H9 (cell line): ENCODE results near the gene GTF3C1. TPM values are rescaled to one million over a fixed set of nuclear protein-coding genes. Genes with fewer than 3 reads are reported as not detected.

ENCODE experiments used
- DNase-seq: peaks from one replicate; pipeline ENCODE4 v3.0.0-alpha.2; 2017
- H2AFZ ChIP-seq: one replicate; pipeline ENCODE4 v1.6.1; 2013; ENCODE audit warnings: mild to moderate bottlenecking, low read length, control low read depth, moderate library complexity
- H2AK5ac ChIP-seq: 2 replicates; pipeline ENCODE4 v1.6.1; 2013; ENCODE audit warnings: low read length, control low read depth, mixed read lengths; ENCODE audit not compliant: insufficient read length
- H2BK120ac ChIP-seq: one replicate; pipeline ENCODE4 v1.6.1; 2013; ENCODE audit warnings: low read depth, mild to moderate bottlenecking, low read length, control low read depth, inconsistent platforms; ENCODE audit not compliant: poor library complexity, severe bottlenecking
- H2BK12ac ChIP-seq: 2 replicates; pipeline ENCODE4 v1.6.1; 2013; ENCODE audit warnings: low read length, control low read depth, mixed read lengths, low read depth; ENCODE audit not compliant: insufficient read length
- H2BK15ac ChIP-seq: 2 replicates; pipeline ENCODE4 v1.6.1; 2013; ENCODE audit warnings: low read depth, low read length, control low read depth
- H2BK20ac ChIP-seq: one replicate; pipeline ENCODE4 v1.6.1; 2013; ENCODE audit warnings: low read depth, mild to moderate bottlenecking, low read length, control low read depth, inconsistent platforms; ENCODE audit not compliant: poor library complexity, severe bottlenecking
- H2BK5ac ChIP-seq: 2 replicates; pipeline ENCODE4 v1.6.1; 2013; ENCODE audit warnings: low read length, control low read depth, mixed read lengths; ENCODE audit not compliant: insufficient read length
- H3K14ac ChIP-seq: 2 replicates; pipeline ENCODE4 v1.6.1; 2013; ENCODE audit warnings: low read length, control low read depth; ENCODE audit not compliant: insufficient read depth
- H3K18ac ChIP-seq: 2 replicates; pipeline ENCODE4 v1.6.1; 2013; ENCODE audit warnings: low read depth, mild to moderate bottlenecking, mixed read lengths, low read length, control low read depth; ENCODE audit not compliant: insufficient read length
- H3K23ac ChIP-seq: 2 replicates; pipeline ENCODE4 v1.6.1; 2013; ENCODE audit warnings: low read length, control low read depth, mixed read lengths, low read depth; ENCODE audit not compliant: insufficient read length
- H3K23me2 ChIP-seq: 2 replicates; pipeline ENCODE4 v1.6.1; 2013; ENCODE audit warnings: low read depth, mild to moderate bottlenecking, mixed read lengths, low read length, control low read depth; ENCODE audit not compliant: insufficient read length, poor library complexity, severe bottlenecking
- H3K27ac ChIP-seq: 2 replicates; pipeline ENCODE4 v1.5.1; 2013; ENCODE audit warnings: low read length, control low read depth, mixed read lengths, low read depth; ENCODE audit not compliant: insufficient read length
- H3K27me3 ChIP-seq: 2 replicates; pipeline ENCODE4 v1.6.1; 2013; ENCODE audit warnings: low read length, control low read depth, inconsistent platforms; ENCODE audit not compliant: insufficient read depth
- H3K4ac ChIP-seq: 2 replicates; pipeline ENCODE4 v1.6.1; 2013; ENCODE audit warnings: low read depth, mild to moderate bottlenecking, control low read depth, inconsistent platforms, low read length, moderate library complexity
- H3K4me1 ChIP-seq: 2 replicates; pipeline ENCODE4 v1.6.1; 2013; ENCODE audit warnings: low read length, control low read depth, inconsistent platforms; ENCODE audit not compliant: insufficient read depth
- H3K4me2 ChIP-seq: 2 replicates; pipeline ENCODE4 v1.6.1; 2013; ENCODE audit warnings: low read length, control low read depth, mixed read lengths; ENCODE audit not compliant: insufficient read length, insufficient read depth
- H3K56ac ChIP-seq: 2 replicates; pipeline ENCODE4 v1.6.1; 2013; ENCODE audit warnings: low read depth, mild to moderate bottlenecking, mixed read lengths, low read length, control low read depth; ENCODE audit not compliant: insufficient read length
- H3K79me1 ChIP-seq: 2 replicates; pipeline ENCODE4 v1.6.1; 2013; ENCODE audit warnings: low read depth, mild to moderate bottlenecking, moderate library complexity, low read length, control low read depth, inconsistent platforms; ENCODE audit not compliant: insufficient read depth, poor library complexity, severe bottlenecking
- H3K79me2 ChIP-seq: 2 replicates; pipeline ENCODE4 v1.6.1; 2013; ENCODE audit warnings: low read length, control low read depth, inconsistent platforms; ENCODE audit not compliant: insufficient read depth
- H3K9ac ChIP-seq: 2 replicates; pipeline ENCODE4 v1.6.1; 2013; ENCODE audit warnings: low read length, control low read depth, mixed read lengths; ENCODE audit not compliant: insufficient read length; ENCODE audit errors: extremely low read depth
- H3K9me3 ChIP-seq: one replicate; pipeline ENCODE4 v1.6.1; 2013; ENCODE audit warnings: low read depth, low read length, inconsistent platforms; ENCODE audit not compliant: control insufficient read depth
- H3T11ph ChIP-seq: one replicate; pipeline ENCODE4 v1.6.1; 2013; ENCODE audit warnings: mild to moderate bottlenecking, low read length, control low read depth, inconsistent platforms
- H4K20me1 ChIP-seq: one replicate; pipeline ENCODE4 v1.6.1; 2013; ENCODE audit not compliant: control insufficient read depth, insufficient read length, insufficient read depth
- H4K5ac ChIP-seq: 2 replicates; pipeline ENCODE4 v1.6.1; 2013; ENCODE audit warnings: low read depth, mild to moderate bottlenecking, mixed read lengths, low read length, control low read depth; ENCODE audit not compliant: insufficient read length
- H4K8ac ChIP-seq: replicated peaks from 2 replicates; pipeline ENCODE4 v1.6.1; 2013; ENCODE audit warnings: low read length, control low read depth, mixed read lengths, low read depth; ENCODE audit not compliant: insufficient read length
- H4K91ac ChIP-seq: 2 replicates; pipeline ENCODE4 v1.6.1; 2013; ENCODE audit warnings: low read depth, mild to moderate bottlenecking, moderate library complexity, mixed read lengths, low read length, control low read depth; ENCODE audit not compliant: insufficient read length
- H3K27ac Mint-ChIP-seq, 3 experiments: 2 replicates in 2 of 3; 3 replicates in 1 of 3; pipeline ENCODE4 v1.8.0; 2020 to 2021; ENCODE audit warnings: mixed read lengths in 3 of 3, mild to moderate bottlenecking in 1 of 3, moderate library complexity in 1 of 3
- H3K27me3 Mint-ChIP-seq: 2 replicates; pipeline ENCODE4 v1.8.0; 2021; ENCODE audit warnings: low read depth, mild to moderate bottlenecking, moderate library complexity, mixed read lengths
- H3K36me3 Mint-ChIP-seq, 3 experiments: 2 replicates in 2 of 3; 3 replicates in 1 of 3; pipeline ENCODE4 v1.8.0; 2020 to 2021; ENCODE audit warnings: low read depth in 3 of 3, mixed read lengths in 3 of 3; ENCODE audit not compliant: insufficient read depth in 1 of 3
- H3K4me1 Mint-ChIP-seq, 2 experiments: 2 replicates each; pipeline ENCODE4 v1.8.0; 2020; ENCODE audit warnings: mixed read lengths in 2 of 2
- H3K4me3 Mint-ChIP-seq, 2 experiments: 2 replicates in 1 of 2; 3 replicates in 1 of 2; pipeline ENCODE4 v1.8.0; 2020 to 2021; ENCODE audit warnings: mild to moderate bottlenecking in 2 of 2, mixed read lengths in 2 of 2, moderate library complexity in 1 of 2
- H3K9me3 Mint-ChIP-seq, 2 experiments: 2 replicates in 1 of 2; 3 replicates in 1 of 2; pipeline ENCODE4 v1.8.0; 2020; ENCODE audit warnings: mild to moderate bottlenecking in 2 of 2, mixed read lengths in 2 of 2, moderate library complexity in 1 of 2
- CTCF ChIP-seq: fragments of 200-600 bp; sonication (generic); conservative IDR thresholded peaks from 3 replicates; pipeline ENCODE4 v1.8.0; 2021; ENCODE audit warnings: antibody characterized with exemption, mild to moderate bottlenecking
- WGBS: extraction: QIAGEN DNeasy Blood & Tissue Kit; methylation state at CpG from one replicate; pipeline ENCODE4 v1.1.7; 2013; ENCODE audit warnings: missing lambda C conversion rate, low lambda C conversion rate, mixed read lengths; ENCODE audit not compliant: insufficient read length; ENCODE audit errors: extremely low coverage; 5-methylcytosine and 5-hydroxymethylcytosine counted together
- total RNA-seq: library from RNA; stranded (reverse); gene quantifications from 2 replicates; pipeline ENCODE4 v1.2.1, GENCODE V29; 2021

The GTF3C1 gene
- total RNA-seq, 1 experiment from 2014 or later, result 113 TPM

- no peak for TF ChIP-seq CTCF
Observed at GRCh38 chr16:27514806-27515205, 34.9 kb downstream of the GTF3C1 start.

More at GRCh38 chr16:27514806-27515205, 34.9 kb downstream of the GTF3C1 start:
- no peak overlapping the region for H3K4me3 Mint-ChIP-seq
- H2BK5ac ChIP-seq, result no peak overlapping the region
- no peak overlapping the region for H3K14ac ChIP-seq
- H3K4me1 Mint-ChIP-seq, result no peaks in the 10 kb centered on the region
- no peak overlapping the region for H3K18ac ChIP-seq
- H3K9ac ChIP-seq, result no peak overlapping the region
- no peak overlapping the region for H2BK120ac ChIP-seq
- H4K8ac ChIP-seq, result no peak overlapping the region
- no peak overlapping the region for H2AFZ ChIP-seq
- no peak overlapping the region for H3K4ac ChIP-seq
- peaks cover 4% of the 10 kb centered on the region for H4K20me1 ChIP-seq
- no peak overlapping the region for H3K27ac ChIP-seq
- no peak overlapping the region for H3K4me2 ChIP-seq
- no peaks in the 10 kb centered on the region for H3K27me3 ChIP-seq
- H3K27ac Mint-ChIP-seq, result 0 out of 7 replicates have a peak overlapping the region, but pooled peaks of 1 of the 3 experiments have one; percentile 28
- no peak overlapping the region for H2BK15ac ChIP-seq
- no peaks in the 10 kb centered on the region for H3K9me3 ChIP-seq
- no CpG with 5 or more reads among the region's 12 CpGs for WGBS
- H3K23ac ChIP-seq, result no peak overlapping the region
- H3K27me3 Mint-ChIP-seq, result no peaks in the 10 kb centered on the region
- H3T11ph ChIP-seq, result no peak overlapping the region
- DNase-seq, result no peak
- H3K4me1 ChIP-seq, result no peaks in the 10 kb centered on the region
- H3K23me2 ChIP-seq, result no peaks in the 10 kb centered on the region
- peaks cover 38 to 65% (median 59%) of the 10 kb centered on the region in 3 experiments; a peak in 6 of 7 replicates for H3K36me3 Mint-ChIP-seq
- no peaks in the 10 kb centered on the region for H3K9me3 Mint-ChIP-seq
- no peaks in the 10 kb centered on the region for H3K79me2 ChIP-seq
- H2BK12ac ChIP-seq, result no peak overlapping the region
- H4K91ac ChIP-seq, result no peak overlapping the region
- no peaks in the 10 kb centered on the region for H3K79me1 ChIP-seq
- no peak overlapping the region for H2BK20ac ChIP-seq
- H3K56ac ChIP-seq, result no peak overlapping the region
- no peak overlapping the region for H2AK5ac ChIP-seq
- no peak overlapping the region for H4K5ac ChIP-seq
